Activated CD4-positive, alpha-beta T cell treated with anti-CD3 and anti-CD28 coated beads, Interleukin-2, amount 50 U/mL, for 16 hours (primary cell): ENCODE measurements around the gene SULF2.

Experiments used
- DNase-seq: peaks from one replicate; pipeline ENCODE4 v3.0.0-alpha.2; 2020

Gene SULF2

DNA sequence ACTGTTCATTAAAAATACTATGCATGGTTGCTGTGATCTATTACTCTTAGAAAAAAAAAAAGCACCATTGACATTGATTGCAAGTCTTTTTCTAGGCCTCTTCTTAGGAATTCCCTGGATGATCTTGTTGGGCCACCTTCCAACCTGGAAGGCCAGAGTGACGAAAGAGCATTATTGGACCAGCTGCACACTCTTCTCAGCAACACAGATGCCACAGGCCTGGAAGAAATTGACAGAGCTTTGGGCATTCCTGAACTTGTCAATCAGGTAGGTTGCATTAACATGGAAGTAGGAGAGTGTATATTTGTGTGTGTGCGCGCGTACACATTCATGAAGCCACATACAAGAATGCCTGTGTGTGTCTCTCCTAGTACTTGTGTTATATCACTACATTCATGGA, 143.2 kb downstream of the SULF2 start:
- no peak for DNase-seq

DNA sequence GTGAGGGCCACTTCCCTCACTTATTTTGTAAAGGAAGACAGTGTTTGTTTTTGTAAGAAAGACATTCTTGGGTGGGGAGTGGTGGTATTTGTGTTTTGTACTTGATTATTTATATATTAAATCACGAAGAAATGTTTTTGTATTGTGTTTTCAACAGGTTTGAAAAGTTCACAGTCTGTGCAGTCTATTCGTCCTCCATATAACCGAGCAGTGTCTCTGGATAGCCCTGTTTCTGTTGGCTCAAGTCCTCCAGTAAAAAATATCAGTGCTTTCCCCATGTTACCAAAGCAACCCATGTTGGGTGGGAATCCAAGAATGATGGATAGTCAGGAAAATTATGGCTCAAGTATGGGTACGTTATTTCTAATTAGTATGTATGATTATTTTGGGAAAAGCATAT, 146.4 kb downstream of the SULF2 start:
- DNase-seq = no peak

DNA sequence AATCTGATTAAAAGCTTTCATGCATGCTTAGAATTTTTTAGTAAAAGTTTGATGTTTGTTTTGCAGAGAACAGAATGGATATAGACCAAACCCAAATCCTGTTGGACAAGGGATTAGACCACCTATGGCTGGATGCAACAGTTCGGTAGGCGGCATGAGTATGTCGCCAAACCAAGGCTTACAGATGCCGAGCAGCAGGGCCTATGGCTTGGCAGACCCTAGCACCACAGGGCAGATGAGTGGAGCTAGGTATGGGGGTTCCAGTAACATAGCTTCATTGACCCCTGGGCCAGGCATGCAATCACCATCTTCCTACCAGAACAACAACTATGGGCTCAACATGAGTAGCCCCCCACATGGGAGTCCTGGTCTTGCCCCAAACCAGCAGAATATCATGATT, 150.0 kb downstream of the SULF2 start:
- DNase-seq = no peak

DNA sequence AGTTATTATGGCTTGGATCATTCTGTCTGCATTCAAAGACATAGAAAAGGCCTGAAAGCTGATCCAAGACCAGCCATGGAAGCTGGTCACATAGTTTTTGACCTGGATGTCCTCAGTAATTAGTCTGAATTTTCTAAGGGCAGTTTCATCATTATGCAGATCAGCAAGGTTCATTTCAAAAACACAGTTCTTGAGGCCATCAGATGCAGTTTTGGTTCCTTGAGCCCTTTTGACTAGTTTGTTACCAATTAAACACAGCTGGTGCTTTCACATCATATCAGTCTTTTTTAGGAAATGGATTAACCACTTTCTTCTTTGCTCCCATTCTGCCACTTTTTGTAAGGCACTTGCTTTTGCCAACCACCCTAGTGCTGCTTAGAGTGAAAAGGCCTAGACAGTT, 154.2 kb downstream of the SULF2 start:
- no peak for DNase-seq

DNA sequence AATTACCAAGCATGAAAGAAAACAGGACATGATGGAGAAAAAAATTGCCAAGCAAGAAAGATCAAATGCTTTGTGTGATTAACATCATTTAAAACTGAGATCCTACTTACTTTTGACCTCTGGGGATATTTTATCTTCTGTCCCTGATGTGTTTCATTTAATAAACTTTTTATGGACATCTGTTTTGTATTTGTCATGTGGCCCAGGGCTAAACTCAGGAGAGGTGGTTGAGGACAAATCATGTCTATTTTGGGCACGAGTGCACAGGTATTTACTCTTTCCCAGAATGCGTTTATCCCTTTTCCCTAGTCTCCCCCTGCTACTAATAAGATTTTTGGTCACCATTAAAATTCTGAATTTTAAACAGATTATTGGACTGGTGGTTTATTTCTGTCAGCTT, 155.4 kb downstream of the SULF2 start:
- DNase-seq = no peak

DNA sequence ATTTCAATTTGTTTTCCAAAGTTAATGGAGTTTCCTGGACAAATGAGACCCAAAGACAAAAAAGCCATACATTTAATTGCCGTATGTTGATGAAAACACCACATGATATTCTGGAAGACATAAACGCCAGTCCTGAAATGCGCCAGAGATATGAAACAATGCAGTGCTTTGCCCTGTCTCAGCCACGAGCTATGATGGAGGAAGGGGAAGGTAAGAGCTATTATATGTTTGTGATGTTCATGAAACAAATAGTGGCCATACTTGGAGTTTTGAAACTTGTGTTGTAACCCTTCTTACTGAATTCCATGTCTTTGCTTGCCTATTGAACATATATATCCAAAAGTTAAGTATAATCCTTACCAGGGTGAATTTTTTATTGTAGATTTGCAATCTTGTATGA, 157.7 kb downstream of the SULF2 start:
- DNase-seq = no peak

DNA sequence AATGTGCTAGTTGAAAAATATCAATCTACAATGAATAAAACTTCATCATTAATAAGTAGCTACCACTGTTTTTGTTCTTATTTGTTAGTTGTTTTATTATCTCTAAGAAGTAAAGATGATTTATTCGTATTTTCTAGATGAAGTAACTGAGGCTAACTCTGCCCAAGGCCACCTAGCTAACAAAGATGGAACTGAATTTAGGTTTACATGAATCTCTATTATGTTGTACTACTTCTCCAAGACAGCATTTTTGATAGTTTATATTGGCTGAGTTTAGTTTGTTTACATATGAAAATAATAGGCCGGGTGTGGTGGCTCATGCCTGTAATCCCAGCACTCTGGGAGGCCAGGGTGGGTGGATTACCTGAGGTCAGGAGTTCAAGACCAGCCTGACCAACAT, 162.1 kb downstream of the SULF2 start:
- no peak for DNase-seq

DNA sequence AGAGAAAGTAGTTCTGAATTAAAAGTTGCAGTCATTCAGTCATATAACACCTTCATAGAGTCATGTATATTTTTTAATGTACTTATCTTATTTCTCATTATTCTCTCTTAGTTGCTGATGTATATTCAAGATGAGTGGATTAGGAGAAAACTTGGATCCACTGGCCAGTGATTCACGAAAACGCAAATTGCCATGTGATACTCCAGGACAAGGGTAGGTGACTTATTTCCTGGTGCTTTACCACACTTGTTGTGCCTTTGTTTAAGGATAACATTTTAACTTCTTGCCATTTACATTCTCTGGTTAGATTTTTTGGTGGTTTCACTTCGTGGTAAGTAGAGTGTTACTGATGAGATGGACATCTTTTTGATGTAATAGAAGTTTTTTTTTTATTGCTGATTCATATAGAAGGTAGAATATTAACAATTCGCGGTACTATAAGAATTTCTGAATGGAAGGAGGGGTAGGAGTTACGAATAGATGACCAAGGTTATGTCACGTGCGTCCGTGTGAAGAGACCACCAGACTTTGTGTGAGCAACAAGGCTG, 163.1 kb downstream of the SULF2 start:
- no peak for DNase-seq

DNA sequence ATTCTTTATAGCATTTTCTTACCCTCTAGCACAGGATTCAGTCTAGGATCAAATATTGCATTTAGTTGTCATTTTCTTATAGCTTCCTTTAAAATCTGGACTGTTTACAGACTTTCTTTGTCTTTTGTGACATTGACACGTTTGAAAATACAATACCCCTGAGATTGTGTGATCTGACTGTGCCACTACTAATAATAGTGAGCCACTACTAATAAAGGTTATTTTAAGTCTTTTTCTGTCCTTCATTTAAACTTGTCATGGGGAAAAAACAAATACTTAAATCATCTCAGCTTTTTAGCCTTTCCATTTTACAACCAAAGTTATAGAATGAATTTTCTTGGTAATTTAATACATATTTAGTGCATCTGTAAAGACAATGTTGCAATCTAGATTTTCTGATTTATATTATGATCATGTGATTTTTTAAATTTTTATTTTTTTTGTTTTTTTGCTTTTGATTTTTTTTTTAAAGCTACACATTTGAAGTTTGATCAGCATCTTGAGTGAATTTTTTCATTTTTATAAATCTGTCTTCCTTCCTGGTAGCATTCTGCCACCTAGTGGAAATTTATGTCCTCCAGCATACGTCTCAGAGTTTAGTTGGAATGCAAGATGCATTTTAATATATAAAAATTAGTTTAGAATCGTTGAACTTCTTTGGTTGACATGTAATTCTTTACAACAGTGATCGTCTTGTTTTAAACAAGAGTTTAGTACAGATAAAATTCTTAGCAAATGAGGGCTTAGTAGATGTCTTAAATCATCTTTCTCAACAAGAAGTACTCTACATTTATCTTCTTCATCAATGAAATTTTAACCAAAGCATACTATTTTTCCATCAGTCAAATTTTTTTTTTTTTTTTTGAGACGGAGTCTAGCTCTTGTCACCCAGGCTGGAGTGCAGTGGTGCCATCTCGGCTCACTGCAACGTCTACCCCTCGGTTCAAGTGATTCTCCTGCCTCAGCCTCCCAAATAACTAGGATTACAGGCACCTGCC, 164.2 kb downstream of the SULF2 start:
- peak; percentile 54 for DNase-seq

DNA sequence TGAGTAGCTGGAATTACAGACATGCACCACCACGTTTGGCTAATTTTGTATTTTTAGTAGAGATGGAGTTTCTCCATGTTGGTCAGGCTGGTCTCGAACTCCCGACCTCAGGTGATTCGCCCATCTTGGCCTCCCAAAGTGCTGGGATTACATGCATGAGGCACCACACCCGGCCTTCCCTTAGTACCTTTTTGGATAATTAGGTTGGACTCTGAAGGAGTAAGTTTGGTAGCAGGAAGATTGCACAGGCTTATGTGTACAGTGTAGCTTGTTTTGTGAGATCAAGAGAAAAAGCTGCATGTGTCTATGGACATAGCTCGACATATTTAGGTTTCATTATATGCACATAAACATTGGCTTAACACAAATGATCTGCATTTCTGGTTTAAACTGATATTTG, 166.8 kb downstream of the SULF2 start:
- DNase-seq = no peak

DNA sequence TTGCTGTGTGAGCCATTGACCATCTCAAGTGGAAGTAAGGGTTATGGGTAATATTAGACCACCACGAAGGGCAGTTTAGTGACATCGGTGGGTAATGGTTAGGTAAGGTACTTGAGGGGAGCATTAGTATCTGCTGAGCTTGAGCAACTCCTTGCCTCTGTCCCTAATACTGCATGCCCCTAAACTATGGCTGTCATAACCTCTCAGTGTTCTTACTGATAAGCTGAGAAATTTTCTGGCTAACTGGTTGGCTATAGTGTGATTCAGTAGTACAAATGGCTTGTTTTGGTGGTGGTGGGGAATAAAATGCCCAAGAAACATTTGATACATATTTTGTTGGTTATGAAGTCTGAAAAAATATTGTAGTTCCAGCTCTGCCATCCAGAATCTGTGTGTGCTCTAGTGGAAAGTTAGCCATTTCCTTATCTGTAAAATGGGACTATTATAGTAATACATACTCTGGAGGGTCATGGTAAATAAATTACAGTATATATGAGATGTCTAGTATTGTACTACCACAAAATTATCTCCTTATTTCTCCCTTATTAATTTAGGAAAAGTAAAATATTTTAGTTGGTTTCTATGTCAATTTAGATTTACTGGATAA, 170.5 kb downstream of the SULF2 start:
- no peak for DNase-seq

DNA sequence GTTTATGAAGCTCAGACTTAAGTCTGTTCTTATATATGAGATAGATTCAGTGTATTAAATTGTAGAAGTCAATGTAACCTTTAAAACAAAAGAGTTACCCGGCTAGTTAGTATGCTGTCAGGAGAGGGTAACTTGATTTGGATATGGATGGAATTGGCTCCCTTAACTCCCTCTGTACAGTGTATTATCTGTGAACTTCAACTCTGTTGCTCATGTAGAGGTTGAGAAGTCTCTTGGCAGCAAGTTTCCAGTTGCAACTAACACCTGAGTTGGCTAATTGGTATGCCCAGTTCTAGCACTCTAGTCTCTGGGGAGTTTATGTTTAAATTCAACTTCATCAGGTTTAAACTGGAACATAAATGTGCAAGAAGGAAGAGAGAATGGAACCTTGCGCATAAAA, 172.6 kb downstream of the SULF2 start:
- no peak for DNase-seq

DNA sequence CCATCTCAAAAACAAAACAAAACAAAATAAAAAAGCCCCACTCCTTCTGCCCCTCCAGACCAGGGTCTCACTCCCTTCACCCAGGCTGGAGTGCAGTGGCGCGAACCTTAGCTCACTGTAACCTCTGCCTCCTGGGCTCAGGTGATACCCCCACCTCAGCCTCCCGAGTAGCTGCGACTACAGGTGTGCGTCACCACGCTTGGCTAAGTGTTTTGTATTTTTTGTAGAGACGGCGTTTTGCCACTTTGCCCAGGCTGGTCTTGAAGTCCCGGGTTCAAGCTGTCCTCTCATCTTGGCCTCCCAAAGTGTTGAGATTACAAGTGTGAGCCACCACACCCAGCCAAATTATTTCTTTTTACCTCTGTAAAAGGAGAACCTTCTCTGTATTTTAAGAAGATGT, 173.5 kb downstream of the SULF2 start:
- DNase-seq = no peak

DNA sequence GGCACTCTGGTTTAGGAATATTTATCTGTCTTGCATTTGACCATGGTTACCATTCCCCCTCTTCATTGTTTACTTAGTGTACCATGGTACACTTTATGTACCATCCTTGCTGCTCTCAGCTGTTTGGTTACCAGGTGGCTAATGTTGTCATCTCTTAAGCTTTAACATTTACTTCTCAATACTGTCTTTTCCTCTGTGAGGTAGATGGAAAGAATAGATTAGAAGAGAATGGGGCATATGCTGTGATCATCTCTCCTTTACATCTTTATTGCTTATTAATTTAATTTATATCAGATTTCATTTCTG, 174.4 kb downstream of the SULF2 start:
- DNase-seq = peak; percentile 19

DNA sequence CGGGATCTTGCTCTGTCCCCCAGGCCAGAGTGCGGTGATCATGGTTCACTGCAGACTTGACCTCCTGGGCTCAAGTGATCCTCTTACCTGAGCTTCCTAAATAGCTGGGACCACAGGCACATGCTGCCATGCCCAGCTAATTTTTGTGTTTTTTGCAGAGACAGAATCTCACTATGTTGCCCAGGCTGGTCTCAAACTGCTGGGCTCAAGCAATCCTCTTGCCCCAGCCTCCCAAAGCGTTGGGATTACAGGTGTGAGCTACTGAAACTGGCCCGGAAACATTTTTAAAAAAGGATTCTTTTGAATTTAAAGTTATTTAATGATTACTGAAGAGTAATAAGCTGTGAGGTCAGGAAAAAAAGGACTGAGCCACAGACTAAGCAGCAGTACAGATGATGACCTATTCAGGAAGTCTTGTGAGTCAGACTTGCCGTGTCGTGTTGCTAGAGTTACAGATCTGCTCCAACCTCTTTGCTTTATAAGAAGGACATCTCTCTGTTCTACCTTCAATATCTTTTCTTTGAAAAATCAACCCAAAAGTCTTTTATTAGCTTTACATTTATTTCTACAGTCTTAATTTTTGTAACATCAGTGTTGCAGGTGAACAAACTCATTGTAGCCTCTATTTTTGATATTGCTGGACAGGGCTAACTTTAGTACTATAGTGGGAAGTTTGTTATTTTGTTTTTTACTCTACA, 174.9 kb downstream of the SULF2 start:
- peak; percentile 85 for DNase-seq

DNA sequence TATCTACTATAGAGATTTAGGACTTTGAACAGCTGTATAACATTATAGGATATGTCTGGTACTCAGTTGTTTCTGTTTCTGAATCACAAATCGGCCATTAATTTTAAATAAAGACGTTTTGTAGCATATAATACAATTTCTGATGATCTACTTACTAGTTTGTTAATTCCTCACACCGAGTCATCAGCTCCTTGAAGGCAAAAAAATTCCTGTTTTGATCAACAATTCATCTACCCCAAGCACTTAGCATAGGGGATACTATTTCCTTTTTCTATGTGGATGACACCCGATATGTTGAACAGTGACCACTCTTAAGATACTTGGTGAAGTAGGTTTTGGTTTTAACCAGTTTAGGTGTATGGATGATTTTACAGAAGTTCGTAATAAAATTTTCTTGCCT, 176.3 kb downstream of the SULF2 start:
- no peak for DNase-seq
